ENCODE results near the gene PRKCZ. TPM values are rescaled to one million over a fixed set of nuclear protein-coding genes. Genes with fewer than 3 reads are reported as not detected.

Gene PRKCZ
- polyA plus RNA-seq, 3 donors = 0.74 to 1.9 (median 1.4) TPM

DNA sequence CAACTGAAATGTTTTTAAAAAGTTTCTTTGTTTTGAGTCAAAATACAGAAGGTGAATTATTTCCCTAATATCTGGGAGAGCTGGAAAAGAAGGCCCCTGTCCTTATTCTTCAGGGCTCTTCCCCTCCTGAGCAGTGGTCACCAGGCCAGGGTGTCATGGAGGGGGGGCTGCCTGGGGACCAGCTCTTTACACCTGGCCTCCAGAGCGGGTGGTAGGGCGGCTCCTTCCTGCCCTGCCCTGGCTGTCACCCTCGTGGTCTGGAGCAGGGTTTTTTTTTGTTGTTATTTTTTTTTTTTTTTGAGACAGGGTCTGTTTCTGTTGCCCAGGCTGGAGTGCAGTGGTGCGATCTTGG is 184.5 kb downstream of the PRKCZ start:
- no peak overlapping the region for H2AFZ ChIP-seq (ENCODE audit: insufficient read depth, low read depth, low read length, poor library complexity, severe bottlenecking)
- peak overlapping the region; percentile 83 to 90 for H3K27ac ChIP-seq (ENCODE audit: low read depth in 1 of 2, low read length in 2 of 2)
- H4K20me1 ChIP-seq (ENCODE audit: insufficient read depth, low read length) = peaks cover 98% of the 10 kb centered on the region
- H3K9me3 ChIP-seq (replicated peaks in 1 of 2; ENCODE audit: control insufficient read depth in 1 of 2, insufficient read depth in 1 of 2, low read length in 2 of 2) = no peaks in the 10 kb centered on the region
- peak overlapping the region; percentile 63 for H3K9ac ChIP-seq (ENCODE audit: insufficient read depth, low read length, poor library complexity, severe bottlenecking)
- H3K4me3 ChIP-seq (replicated peaks in 1 of 3; ENCODE audit: low read depth in 2 of 3, low read length in 3 of 3) = peak overlapping the region in 2 of 3 experiments; percentile 2 to 61
- peaks cover 32 to 48% of the 10 kb centered on the region in 2 donors for H3K36me3 Mint-ChIP-seq
- TF ChIP-seq, protein P1, sequence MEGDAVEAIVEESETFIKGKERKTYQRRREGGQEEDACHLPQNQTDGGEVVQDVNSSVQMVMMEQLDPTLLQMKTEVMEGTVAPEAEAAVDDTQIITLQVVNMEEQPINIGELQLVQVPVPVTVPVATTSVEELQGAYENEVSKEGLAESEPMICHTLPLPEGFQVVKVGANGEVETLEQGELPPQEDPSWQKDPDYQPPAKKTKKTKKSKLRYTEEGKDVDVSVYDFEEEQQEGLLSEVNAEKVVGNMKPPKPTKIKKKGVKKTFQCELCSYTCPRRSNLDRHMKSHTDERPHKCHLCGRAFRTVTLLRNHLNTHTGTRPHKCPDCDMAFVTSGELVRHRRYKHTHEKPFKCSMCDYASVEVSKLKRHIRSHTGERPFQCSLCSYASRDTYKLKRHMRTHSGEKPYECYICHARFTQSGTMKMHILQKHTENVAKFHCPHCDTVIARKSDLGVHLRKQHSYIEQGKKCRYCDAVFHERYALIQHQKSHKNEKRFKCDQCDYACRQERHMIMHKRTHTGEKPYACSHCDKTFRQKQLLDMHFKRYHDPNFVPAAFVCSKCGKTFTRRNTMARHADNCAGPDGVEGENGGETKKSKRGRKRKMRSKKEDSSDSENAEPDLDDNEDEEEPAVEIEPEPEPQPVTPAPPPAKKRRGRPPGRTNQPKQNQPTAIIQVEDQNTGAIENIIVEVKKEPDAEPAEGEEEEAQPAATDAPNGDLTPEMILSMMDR (IDR thresholded peaks at IDR 0.05) = no peak
- H3K4me2 ChIP-seq (replicated peaks; ENCODE audit: extremely low read depth, low read length, poor library complexity, severe bottlenecking) = peak overlapping the region; percentile 93
- no peaks in the 10 kb centered on the region for H3K27me3 ChIP-seq (ENCODE audit: control insufficient read depth in 2 of 2, insufficient read depth in 2 of 2, low read length in 2 of 2)
- no peak for DNase-seq
- H3K9me3 Mint-ChIP-seq = peaks cover 0 to 2% (median 0%) of the 10 kb centered on the region in 7 donors
- intact Hi-C loops (cut with micrococcal nuclease) = loop anchor here in 1 of 2 donors (2.0 kb wide), 2 partner anchors 20 to 66 kb away; no protein-coding TSS in a partner anchor
- H3K27me3 Mint-ChIP-seq (ENCODE audit: low read depth in 3 of 3) = peaks cover 1 to 14% (median 2%) of the 10 kb centered on the region in 3 donors
- peaks cover 88% of the 10 kb centered on the region for H3K79me2 ChIP-seq (ENCODE audit: insufficient read depth, low read length)
- H3K36me3 ChIP-seq (replicated peaks in 1 of 2; ENCODE audit: control insufficient read depth in 1 of 2, insufficient read depth in 2 of 2, low read length in 2 of 2) = no peaks in the 10 kb centered on the region
- peaks cover 88 to 98% of the 10 kb centered on the region in 2 donors for H3K4me1 ChIP-seq (ENCODE audit: control insufficient read depth in 1 of 2, insufficient read depth in 2 of 2, low read length in 2 of 2)
- peak overlapping the region; percentile 90 to 95 (median 94) for H3K27ac Mint-ChIP-seq
- WGBS (ENCODE audit: insufficient coverage) = no CpG with 5 or more reads among the region's 4 CpGs
- peak overlapping the region; percentile 62 to 100 for H3K4me3 Mint-ChIP-seq
- peaks cover 85% of the 10 kb centered on the region for H3K4me1 Mint-ChIP-seq

Other genes starting within 250 kb of the PRKCZ start
- 100 to 1,000 TPM in 2 of 3 donors, 10 to 100 TPM in 1; 41.9 to 357 (median 111) TPM for gene GNB1, start 159.3 kb upstream of the PRKCZ start, polyA plus RNA-seq
- gene CALML6, start 135.2 kb upstream of the PRKCZ start, polyA plus RNA-seq = under 1 TPM in 1 of 3 donors, not detected in 2; 0.24 TPM
- gene TMEM52, start 131.1 kb upstream of the PRKCZ start, polyA plus RNA-seq = 1 to 10 TPM in 1 of 3 donors, not detected in 2; 2.3 TPM
- not detected for gene CFAP74, start 46.6 kb upstream of the PRKCZ start, polyA plus RNA-seq
- gene GABRD, start 31.1 kb upstream of the PRKCZ start, polyA plus RNA-seq = not detected
- 10 to 100 TPM; 11.8 to 49.3 (median 35.1) TPM for gene FAAP20, start 144.4 kb downstream of the PRKCZ start, polyA plus RNA-seq
- gene SKI, start 177.9 kb downstream of the PRKCZ start, polyA plus RNA-seq = 1 to 10 TPM in 1 of 3 donors, under 1 TPM in 2; 0.20 to 6.6 (median 0.25) TPM